CD8-positive, alpha-beta memory T cell (primary cell): Measurements from ENCODE around the gene POLE. TPM values are rescaled to one million over a fixed set of nuclear protein-coding genes. Genes with fewer than 3 reads are reported as not detected.
A peak's percentile ranks its signal among the peaks of the same experiment; 100 is the strongest.

ENCODE experiments used
- CTCF ChIA-PET: fragments of 350-600 bp; sonication (Branson Sonifier 250); formaldehyde crosslinking; loops from one replicate; lab custom pipeline; 2021; ENCODE audit warnings: antibody characterized with exemption; lab: Charles Lee
- POLR2A ChIA-PET: fragments of 350-600 bp; sonication (Branson Sonifier 250); formaldehyde crosslinking; loops from one replicate; lab custom pipeline; 2021; ENCODE audit warnings: antibody characterized with exemption; lab: Charles Lee
- DNase-seq, 5 donors: peaks; one replicate each; pipeline versions ENCODE4 v3.0.0 to v3.0.0-alpha.2; 2020 to 2022; ENCODE audit warnings: mixed read lengths in 1 of 5
- H3K27ac ChIP-seq: one replicate; pipeline ENCODE4 v1.7.0; 2013; ENCODE audit warnings: low read depth, mild to moderate bottlenecking, low read length, moderate library complexity
- H3K27me3 ChIP-seq: 2 replicates; pipeline ENCODE4 v1.7.0; 2013; ENCODE audit warnings: low read length, mild to moderate bottlenecking; ENCODE audit not compliant: insufficient read depth, poor library complexity, severe bottlenecking
- H3K36me3 ChIP-seq: 2 replicates; pipeline ENCODE4 v1.7.0; 2013; ENCODE audit warnings: mild to moderate bottlenecking, low read length, moderate library complexity; ENCODE audit not compliant: insufficient read depth
- H3K4me1 ChIP-seq: 2 replicates; pipeline ENCODE4 v1.7.0; 2013; ENCODE audit warnings: mild to moderate bottlenecking, low read length, moderate library complexity; ENCODE audit not compliant: insufficient read depth
- H3K4me3 ChIP-seq: 2 replicates; pipeline ENCODE4 v1.7.0; 2013; ENCODE audit warnings: mild to moderate bottlenecking, low read length
- H3K9me3 ChIP-seq: 2 replicates; pipeline ENCODE4 v1.7.0; 2013; ENCODE audit warnings: mild to moderate bottlenecking, low read length
- H3K27ac Mint-ChIP-seq, 8 donors: one replicate each; pipeline ENCODE4 v1.8.0; 2020 to 2021; ENCODE audit warnings: mixed read lengths in 8 of 8, mild to moderate bottlenecking in 6 of 8, inconsistent platforms in 3 of 8, moderate library complexity in 3 of 8
- H3K27me3 Mint-ChIP-seq, 2 donors: one replicate each; pipeline ENCODE4 v1.8.0; 2020 to 2021; ENCODE audit warnings: mixed read lengths in 2 of 2, mild to moderate bottlenecking in 1 of 2, moderate library complexity in 1 of 2
- H3K36me3 Mint-ChIP-seq, 3 donors: one replicate each; pipeline ENCODE4 v1.8.0; 2020 to 2021; ENCODE audit warnings: mixed read lengths in 3 of 3, inconsistent platforms in 1 of 3, mild to moderate bottlenecking in 1 of 3
- H3K4me1 Mint-ChIP-seq, 3 donors: one replicate each; pipeline ENCODE4 v1.8.0; 2020 to 2021; ENCODE audit warnings: mixed read lengths in 3 of 3, inconsistent platforms in 1 of 3, mild to moderate bottlenecking in 1 of 3
- H3K4me3 Mint-ChIP-seq, 7 donors: one replicate each; pipeline ENCODE4 v1.8.0; 2020 to 2021; ENCODE audit warnings: mixed read lengths in 7 of 7, mild to moderate bottlenecking in 6 of 7, moderate library complexity in 4 of 7, inconsistent platforms in 2 of 7
- H3K9me3 Mint-ChIP-seq, 5 donors: one replicate each; pipeline ENCODE4 v1.8.0; 2020 to 2022; ENCODE audit warnings: mixed read lengths in 5 of 5, mild to moderate bottlenecking in 3 of 5, moderate library complexity in 2 of 5, inconsistent platforms in 1 of 5
- polyA plus RNA-seq: library from polyadenylated mRNA; unstranded; fragments of 300-500 nt; fragmentation: Illumina TruSeq; gene quantifications from one replicate; pipeline ENCODE4 v1.2.3, GENCODE V29; 2021
- total RNA-seq, 2 experiments: library from RNA; stranded (reverse); gene quantifications; one replicate each; pipeline ENCODE4 v1.2.3, GENCODE V29; 2021

POLE gene
- total and polyA plus RNA-seq, 3 experiments from 2014 or later, result 4.2 to 117 (median 109) TPM

GRCh38 chr12:132640936-132641335, 46.2 kb downstream of the POLE start:
- Histone ChIP-seq H3K27me3 (no peaks in the 10 kb centered on the region), H3K36me3 (peaks cover 8% of the 10 kb centered on the region), H3K4me3 (no peak overlapping the region), H3K4me1 (no peaks in the 10 kb centered on the region), H3K27ac (no peak overlapping the region), H3K9me3 (no peaks in the 10 kb centered on the region)
- peak in 1 of 5 donors; percentile 21 for DNase-seq
- ChIA-PET CTCF (no interaction called here), POLR2A (no interaction called here)
- Mint-ChIP-seq H3K36me3 (peaks cover under 1 to 76% (median 17%) of the 10 kb centered on the region in 3 donors), H3K4me3 (no peak overlapping the region), H3K27ac (peak overlapping the region in 1 of 8 donors; percentile 18), H3K27me3 (no peaks in the 10 kb centered on the region), H3K9me3 (no peaks in the 10 kb centered on the region), H3K4me1 (peaks cover 0 to 4% (median 0%) of the 10 kb centered on the region in 3 donors)

- Mint-ChIP-seq H3K27ac (peak overlapping the region in 1 of 8 donors; percentile 1), H3K36me3 (peaks cover 0 to 83% (median 20%) of the 10 kb centered on the region in 3 donors), H3K4me3 (no peak overlapping the region), H3K9me3 (no peaks in the 10 kb centered on the region), H3K27me3 (no peaks in the 10 kb centered on the region), H3K4me1 (peaks cover 0 to 4% (median 0%) of the 10 kb centered on the region in 3 donors)
- Histone ChIP-seq H3K27ac (no peak overlapping the region), H3K36me3 (peaks cover 16% of the 10 kb centered on the region), H3K9me3 (no peaks in the 10 kb centered on the region), H3K4me1 (no peaks in the 10 kb centered on the region), H3K4me3 (no peak overlapping the region), H3K27me3 (no peaks in the 10 kb centered on the region)
- ChIA-PET POLR2A (no interaction called here), CTCF (no interaction called here)
- DNase-seq, result peak in 1 of 5 donors; percentile 42
Observed at GRCh38 chr12:132639956-132640520, 47.1 kb downstream of the POLE start.

DNA sequence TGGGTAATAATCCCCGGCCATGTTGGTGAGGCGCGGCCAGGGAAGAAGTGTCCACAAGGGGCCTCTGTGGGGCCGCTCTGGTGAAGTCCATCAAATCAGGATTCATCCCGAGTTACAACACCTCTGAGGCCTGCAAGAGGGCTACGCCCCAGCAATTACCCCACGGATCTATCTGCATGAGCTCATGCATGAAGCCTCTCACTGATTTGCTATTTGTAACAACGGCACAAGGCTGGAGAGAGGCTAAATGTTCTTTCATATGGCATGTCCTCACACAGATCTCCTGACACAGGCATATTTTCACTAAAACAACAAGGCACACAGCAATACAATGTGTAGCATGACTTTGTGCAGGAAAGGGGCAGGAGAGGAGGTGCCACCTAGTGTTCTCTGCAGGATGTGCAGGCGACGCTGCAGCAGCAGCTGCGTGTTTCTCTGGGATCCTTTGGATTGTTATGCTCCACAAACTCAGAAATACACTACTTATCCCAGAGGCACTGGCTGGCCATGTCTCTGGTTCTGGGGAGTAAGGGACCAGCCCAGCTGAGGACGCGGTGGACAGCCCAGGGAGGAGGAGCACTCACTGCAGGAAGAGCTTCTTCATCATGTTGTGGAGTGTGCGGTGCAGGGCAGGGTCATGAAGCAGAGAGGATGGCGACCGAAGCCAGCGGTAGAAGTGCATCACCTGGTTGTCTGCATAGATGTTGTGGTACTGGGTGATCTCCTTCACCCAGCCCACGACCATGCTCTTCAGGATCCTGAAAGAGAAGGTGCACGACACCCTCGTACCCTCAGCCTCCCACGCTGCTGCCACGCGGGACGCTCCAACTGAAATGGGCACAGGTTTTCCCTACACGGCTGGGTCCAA, 48.4 kb downstream of the POLE start:
- H3K27ac Mint-ChIP-seq, result no peak overlapping the region
- CTCF ChIA-PET, result no interaction called here
- H3K4me1 Mint-ChIP-seq, result peaks cover 0 to 4% (median 0%) of the 10 kb centered on the region in 3 donors
- Histone ChIP-seq H3K9me3 (no peaks in the 10 kb centered on the region), H3K4me1 (no peaks in the 10 kb centered on the region), H3K27ac (no peak overlapping the region), H3K4me3 (no peak overlapping the region), H3K27me3 (no peaks in the 10 kb centered on the region), H3K36me3 (peaks cover 16% of the 10 kb centered on the region)
- POLR2A ChIA-PET, result no interaction called here
- H3K27me3 Mint-ChIP-seq, result no peaks in the 10 kb centered on the region
- H3K36me3 Mint-ChIP-seq, result peaks cover 0 to 90% (median 26%) of the 10 kb centered on the region in 3 donors
- no peaks in the 10 kb centered on the region for H3K9me3 Mint-ChIP-seq
- peak in 1 of 5 donors; percentile 35 for DNase-seq
- no peak overlapping the region for H3K4me3 Mint-ChIP-seq

DNA sequence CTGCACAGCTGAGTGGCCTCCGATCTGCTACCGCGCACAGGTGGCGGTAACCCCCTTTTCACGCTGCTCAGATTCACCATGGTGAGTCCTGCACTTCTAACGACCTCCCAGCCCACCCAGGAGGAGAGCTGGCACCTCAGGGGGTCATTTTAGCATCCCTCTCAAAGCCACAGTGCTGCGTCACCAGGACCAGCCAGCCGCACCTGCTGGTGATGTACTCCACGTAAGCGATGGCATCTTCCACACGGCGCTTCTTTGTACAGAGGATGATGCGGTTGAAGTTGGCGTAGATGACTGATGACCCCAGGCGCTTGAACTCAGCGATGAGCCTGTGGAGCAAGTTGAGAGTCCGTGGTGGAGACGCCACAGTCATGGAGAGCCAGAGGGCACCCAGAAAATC, 49.3 kb downstream of the POLE start:
- H3K27ac Mint-ChIP-seq, result peak overlapping the region in 1 of 8 donors; percentile 92
- H3K27me3 Mint-ChIP-seq, result no peaks in the 10 kb centered on the region
- H3K9me3 ChIP-seq, result no peaks in the 10 kb centered on the region
- no peak overlapping the region for H3K4me3 Mint-ChIP-seq
- H3K36me3 Mint-ChIP-seq, result peaks cover 0 to 89% (median 27%) of the 10 kb centered on the region in 3 donors
- peaks cover 0 to 4% (median 0%) of the 10 kb centered on the region in 3 donors for H3K4me1 Mint-ChIP-seq
- no peak for DNase-seq
- H3K27ac ChIP-seq, result no peak overlapping the region
- H3K36me3 ChIP-seq, result peaks cover 16% of the 10 kb centered on the region
- no peaks in the 10 kb centered on the region for H3K4me1 ChIP-seq
- H3K4me3 ChIP-seq, result no peak overlapping the region
- no peaks in the 10 kb centered on the region for H3K9me3 Mint-ChIP-seq
- POLR2A ChIA-PET, result no interaction called here
- no peaks in the 10 kb centered on the region for H3K27me3 ChIP-seq
- CTCF ChIA-PET, result no interaction called here

DNA sequence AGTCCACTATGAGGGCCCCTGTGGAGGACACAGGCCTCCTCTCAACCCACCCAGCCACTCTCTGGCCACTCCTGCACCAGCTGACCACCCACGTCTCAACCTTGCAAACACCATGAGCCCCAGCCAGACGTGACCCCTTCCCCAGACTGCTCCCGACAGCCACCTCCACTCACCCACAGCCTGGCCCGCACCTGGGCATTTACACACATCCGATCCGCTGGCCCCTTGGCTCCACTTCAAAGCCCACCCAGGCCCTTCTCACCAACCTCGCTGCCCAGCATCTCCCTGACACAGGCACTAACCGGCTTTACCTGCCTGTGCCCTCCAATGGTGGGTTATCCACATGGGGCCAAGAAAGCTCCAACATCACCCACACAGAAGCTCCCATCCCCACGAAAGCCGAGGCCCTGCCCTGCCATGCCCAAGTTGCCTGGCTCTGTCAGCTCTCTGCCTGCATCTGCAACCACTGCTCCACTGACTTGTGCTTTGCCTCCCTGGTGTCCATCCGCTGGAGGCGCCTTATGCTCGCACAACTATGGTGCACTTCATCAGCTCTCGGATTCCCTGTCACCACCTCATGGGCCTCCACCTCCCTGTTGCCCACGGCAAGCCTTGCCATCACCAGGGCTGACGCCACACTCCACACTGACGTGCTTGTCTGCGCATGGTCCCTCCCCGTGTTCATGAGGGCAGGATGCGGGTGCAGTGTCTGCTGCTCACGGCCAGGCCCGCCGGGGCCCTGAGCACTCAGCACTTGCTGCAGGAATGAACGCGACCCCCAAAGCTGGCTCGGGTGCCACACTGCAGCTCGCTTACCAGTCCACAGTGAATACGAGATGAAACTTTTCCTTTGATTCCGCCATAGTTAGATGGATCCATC, 51.8 kb downstream of the POLE start:
- Mint-ChIP-seq H3K4me3 (no peak overlapping the region), H3K36me3 (peaks cover 5 to 87% (median 30%) of the 10 kb centered on the region in 3 donors)
- POLR2A ChIA-PET, result no interaction called here

DNA sequence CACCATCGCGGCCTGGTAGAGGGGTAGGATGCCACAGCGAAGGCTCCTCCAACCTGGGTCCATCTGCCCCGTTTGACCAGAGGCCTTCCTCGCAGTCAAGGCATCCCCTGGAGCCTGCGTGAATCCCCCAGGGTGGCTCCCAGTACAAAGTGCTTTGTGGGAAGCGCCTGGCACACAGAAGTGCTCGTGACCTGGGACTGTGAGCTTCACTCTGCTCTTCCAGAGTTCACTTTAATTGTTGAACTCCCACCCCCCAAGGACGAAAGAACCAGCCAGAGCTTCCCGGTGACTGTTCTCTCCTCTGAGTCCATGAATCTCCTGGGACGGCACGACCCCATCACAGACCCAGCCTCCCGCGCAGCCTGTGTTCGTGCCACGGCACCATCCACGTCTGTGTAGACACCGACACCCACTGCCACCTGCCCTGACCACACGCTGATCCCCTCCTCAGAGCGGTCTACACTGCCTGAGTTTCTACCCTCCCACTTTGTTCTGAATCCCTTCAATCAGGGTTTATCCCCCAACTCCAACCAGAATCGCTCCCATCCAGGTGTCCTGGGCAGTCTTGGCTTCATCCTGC, 52.6 kb downstream of the POLE start:
- Histone ChIP-seq H3K4me1 (no peaks in the 10 kb centered on the region), H3K9me3 (no peaks in the 10 kb centered on the region), H3K36me3 (peaks cover 23% of the 10 kb centered on the region), H3K4me3 (no peak overlapping the region), H3K27me3 (no peaks in the 10 kb centered on the region), H3K27ac (no peak overlapping the region)
- Mint-ChIP-seq H3K9me3 (no peaks in the 10 kb centered on the region), H3K36me3 (peaks cover 5 to 90% (median 34%) of the 10 kb centered on the region in 3 donors), H3K4me1 (peaks cover 0 to 2% (median 0%) of the 10 kb centered on the region in 3 donors), H3K27ac (peak overlapping the region in 1 of 8 donors; percentile 52), H3K27me3 (no peaks in the 10 kb centered on the region), H3K4me3 (no peak overlapping the region)
- DNase-seq, result no peak
- ChIA-PET POLR2A (no interaction called here), CTCF (no interaction called here)

More for the DNA sequence above, 51.8 kb downstream of the POLE start:
- peaks cover 23% of the 10 kb centered on the region for H3K36me3 ChIP-seq
- CTCF ChIA-PET, result no interaction called here
- H3K27me3 ChIP-seq, result no peaks in the 10 kb centered on the region
- DNase-seq, result peak in 1 of 5 donors; percentile 39
- Mint-ChIP-seq H3K9me3 (no peaks in the 10 kb centered on the region), H3K27me3 (no peaks in the 10 kb centered on the region), H3K4me1 (peaks cover 0 to 2% (median 0%) of the 10 kb centered on the region in 3 donors), H3K27ac (peak overlapping the region in 2 of 8 donors; percentile 52 to 72)
- H3K4me1 ChIP-seq, result no peaks in the 10 kb centered on the region
- H3K4me3 ChIP-seq, result no peak overlapping the region
- no peaks in the 10 kb centered on the region for H3K9me3 ChIP-seq
- no peak overlapping the region for H3K27ac ChIP-seq

GRCh38 chr12:132633901-132634300, 53.2 kb downstream of the POLE start:
- peaks cover 23% of the 10 kb centered on the region for H3K36me3 ChIP-seq
- H3K27ac ChIP-seq, result no peak overlapping the region

More at GRCh38 chr12:132633901-132634300, 53.2 kb downstream of the POLE start:
- ChIA-PET CTCF (no interaction called here), POLR2A (no interaction called here)
- peaks cover 0 to 2% (median 0%) of the 10 kb centered on the region in 3 donors for H3K4me1 Mint-ChIP-seq
- no peaks in the 10 kb centered on the region for H3K9me3 ChIP-seq
- H3K36me3 Mint-ChIP-seq, result peaks cover 5 to 89% (median 36%) of the 10 kb centered on the region in 3 donors
- no peak overlapping the region for H3K4me3 ChIP-seq
- no peaks in the 10 kb centered on the region for H3K27me3 ChIP-seq
- no peaks in the 10 kb centered on the region for H3K27me3 Mint-ChIP-seq
- DNase-seq, result no peak
- no peak overlapping the region for H3K27ac Mint-ChIP-seq
- no peaks in the 10 kb centered on the region for H3K9me3 Mint-ChIP-seq
- no peak overlapping the region for H3K4me3 Mint-ChIP-seq
- H3K4me1 ChIP-seq, result no peaks in the 10 kb centered on the region
